Kidney epithelial cell (primary cell): ENCODE measurements around the gene UQCC2. TPM values are rescaled to one million over a fixed set of nuclear protein-coding genes. Genes with fewer than 3 reads are reported as not detected.

Source experiments
- DNase-seq: peaks from one replicate; pipeline ENCODE4 v3.0.0-alpha.2; 2010; ENCODE audit warnings: low read depth
- H3K27me3 ChIP-seq: 2 replicates; pipeline ENCODE4 v1.6.0; 2011; ENCODE audit warnings: low read length; ENCODE audit not compliant: control insufficient read depth, insufficient read depth
- H3K36me3 ChIP-seq: 2 replicates; pipeline ENCODE4 v1.5.1; 2011; ENCODE audit warnings: low read length; ENCODE audit not compliant: control insufficient read depth, insufficient read depth
- H3K4me3 ChIP-seq: 2 replicates; pipeline ENCODE4 v1.5.1; 2011; ENCODE audit warnings: low read depth, mild to moderate bottlenecking, control low read depth, low read length
- CTCF ChIP-seq: IDR thresholded peaks from 2 replicates; pipeline ENCODE4 v1.5.1; 2011; ENCODE audit warnings: mild to moderate bottlenecking, moderate library complexity, low read length, control low read depth, inconsistent platforms; ENCODE audit not compliant: insufficient read depth, poor library complexity, severe bottlenecking
- total RNA-seq: library from RNA; depleted of rRNA; stranded (reverse); fragments of >200 nt; gene quantifications from 2 replicates; pipeline ENCODE4 v1.2.3, GENCODE V29; 2015

Gene UQCC2
- total RNA-seq, 1 donor from 2014 or later: 38.4 TPM

- no peaks in the 10 kb centered on the region for H3K36me3 ChIP-seq
- DNase-seq: no peak
- H3K27me3 ChIP-seq: no peaks in the 10 kb centered on the region
- TF ChIP-seq CTCF: no peak
- peak overlapping the region; percentile 90 for H3K4me3 ChIP-seq
These were observed 991 bp downstream of the UQCC2 start for GRCh38 chr6:33710296-33711121.

DNA sequence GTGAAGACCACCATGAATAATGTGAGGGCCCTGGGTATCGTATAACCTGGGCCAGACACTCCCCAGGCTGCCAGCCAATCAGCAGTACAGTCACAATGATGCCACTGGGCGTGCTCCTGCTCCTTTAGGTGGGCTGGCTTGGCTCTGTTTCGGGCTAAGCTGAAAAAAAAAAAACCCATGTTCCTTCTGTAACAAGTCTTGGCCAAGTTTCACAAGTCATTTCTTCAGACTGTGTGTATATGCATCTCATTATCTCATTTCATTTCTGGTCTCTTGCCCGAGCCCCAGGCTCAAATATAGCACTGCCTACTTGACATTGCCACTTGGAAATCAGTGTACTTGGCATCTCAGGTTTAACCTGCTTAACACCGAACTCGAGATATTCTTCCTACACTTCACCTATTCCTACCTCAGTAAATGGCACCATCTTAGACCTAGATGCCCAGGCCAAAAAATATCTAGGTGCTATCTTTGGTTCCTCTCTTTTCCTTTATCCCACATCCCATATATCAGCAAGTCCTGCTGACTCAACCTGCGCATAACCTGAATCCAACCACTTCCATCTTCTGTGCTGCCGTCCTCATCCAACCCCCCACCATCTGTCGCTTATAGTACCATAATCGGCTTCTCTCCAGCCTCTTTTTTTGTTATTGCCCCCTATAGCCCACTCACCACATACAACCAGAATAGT, 1.8 kb downstream of the UQCC2 start:
- Histone ChIP-seq H3K4me3 (no peak overlapping the region), H3K36me3 (no peaks in the 10 kb centered on the region)
- no peak for TF ChIP-seq CTCF

DNA sequence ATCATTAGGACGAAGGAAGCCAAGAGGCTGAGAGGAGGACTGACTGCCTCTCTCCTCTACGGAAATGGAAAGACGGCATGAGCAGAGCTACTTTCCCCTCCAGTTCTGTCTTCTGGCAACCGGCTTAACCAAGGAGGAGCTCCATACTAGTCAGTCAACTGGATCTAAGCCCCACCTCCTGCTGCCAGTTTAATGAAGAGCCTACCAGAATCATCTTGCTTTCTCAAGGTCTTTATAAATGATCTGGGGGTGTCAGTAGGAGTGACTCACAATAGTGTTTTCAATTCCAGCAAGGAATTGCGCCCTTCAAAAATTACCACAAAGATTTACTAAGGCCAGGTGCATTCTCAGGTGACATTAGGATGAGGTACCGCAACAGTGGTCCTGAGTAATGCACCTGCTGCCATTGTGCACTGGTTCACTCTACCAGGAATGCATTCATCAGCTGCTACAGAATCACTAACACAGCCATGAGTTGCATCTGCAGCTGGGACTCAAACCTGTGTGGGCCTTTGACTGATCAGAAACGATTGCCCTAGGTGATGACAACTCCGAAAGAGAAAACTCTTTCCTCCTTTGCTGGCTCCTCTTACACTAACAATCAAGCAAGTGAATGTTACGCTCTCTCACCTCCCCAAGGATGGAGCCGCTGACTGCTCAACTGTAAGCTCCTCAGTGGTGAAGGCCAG, 2.8 kb downstream of the UQCC2 start:
- H3K36me3 ChIP-seq: no peaks in the 10 kb centered on the region
- no peak for DNase-seq
- TF ChIP-seq CTCF: no peak
- H3K4me3 ChIP-seq: no peak overlapping the region
- H3K27me3 ChIP-seq: no peaks in the 10 kb centered on the region

More for the DNA sequence above, 1.8 kb downstream of the UQCC2 start:
- DNase-seq: no peak
- H3K27me3 ChIP-seq: no peaks in the 10 kb centered on the region

GRCh38 chr6:33707771-33708170, 3.7 kb downstream of the UQCC2 start:
- Histone ChIP-seq H3K27me3 (no peaks in the 10 kb centered on the region), H3K36me3 (no peaks in the 10 kb centered on the region), H3K4me3 (no peak overlapping the region)
- DNase-seq: no peak
- TF ChIP-seq CTCF: no peak

GRCh38 chr6:33705955-33706725, 5.4 kb downstream of the UQCC2 start:
- Histone ChIP-seq H3K27me3 (no peaks in the 10 kb centered on the region), H3K36me3 (no peaks in the 10 kb centered on the region), H3K4me3 (no peak overlapping the region)
- DNase-seq: no peak
- no peak for TF ChIP-seq CTCF
